Suprapubic skin (tissue), 3 donors: ENCODE data around the gene SDSL.

Experiments used
- EP300 ChIP-seq: sonication (generic); formaldehyde crosslinking; IDR thresholded peaks from one replicate; pipeline ENCODE4 v1.6.1; 2017; ENCODE audit warnings: antibody characterized with exemption
- TF ChIP-seq, protein P1 (sequence below), 2 donors: fragments of 200-600 bp in 1 of 2; fragments of 450-650 bp in 1 of 2; sonication (generic) in 1 of 2; IDR thresholded peaks; one replicate each; pipeline ENCODE4 v1.5.1; 2016 to 2019; ENCODE audit warnings: antibody characterized with exemption in 2 of 2, mild to moderate bottlenecking in 1 of 2, moderate library complexity in 1 of 2

DNA sequence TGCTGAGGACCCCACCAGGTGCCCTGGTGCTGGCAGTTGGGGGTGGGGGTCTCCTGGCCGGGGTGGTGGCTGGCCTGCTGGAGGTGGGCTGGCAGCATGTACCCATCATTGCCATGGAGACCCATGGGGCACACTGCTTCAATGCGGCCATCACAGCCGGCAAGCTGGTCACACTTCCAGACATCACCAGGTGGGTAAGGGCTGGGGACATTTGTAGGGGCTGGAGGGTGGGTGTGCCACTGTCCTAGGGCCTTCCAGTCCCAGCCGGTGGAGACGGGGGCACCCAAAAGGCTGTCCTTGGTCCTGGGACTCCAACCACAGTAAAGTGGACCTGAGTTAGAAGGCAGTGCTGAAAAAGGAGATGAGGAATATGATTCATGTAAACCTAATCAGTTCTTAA lies 13.2 kb downstream of the SDSL start:
- TF ChIP-seq, protein P1, sequence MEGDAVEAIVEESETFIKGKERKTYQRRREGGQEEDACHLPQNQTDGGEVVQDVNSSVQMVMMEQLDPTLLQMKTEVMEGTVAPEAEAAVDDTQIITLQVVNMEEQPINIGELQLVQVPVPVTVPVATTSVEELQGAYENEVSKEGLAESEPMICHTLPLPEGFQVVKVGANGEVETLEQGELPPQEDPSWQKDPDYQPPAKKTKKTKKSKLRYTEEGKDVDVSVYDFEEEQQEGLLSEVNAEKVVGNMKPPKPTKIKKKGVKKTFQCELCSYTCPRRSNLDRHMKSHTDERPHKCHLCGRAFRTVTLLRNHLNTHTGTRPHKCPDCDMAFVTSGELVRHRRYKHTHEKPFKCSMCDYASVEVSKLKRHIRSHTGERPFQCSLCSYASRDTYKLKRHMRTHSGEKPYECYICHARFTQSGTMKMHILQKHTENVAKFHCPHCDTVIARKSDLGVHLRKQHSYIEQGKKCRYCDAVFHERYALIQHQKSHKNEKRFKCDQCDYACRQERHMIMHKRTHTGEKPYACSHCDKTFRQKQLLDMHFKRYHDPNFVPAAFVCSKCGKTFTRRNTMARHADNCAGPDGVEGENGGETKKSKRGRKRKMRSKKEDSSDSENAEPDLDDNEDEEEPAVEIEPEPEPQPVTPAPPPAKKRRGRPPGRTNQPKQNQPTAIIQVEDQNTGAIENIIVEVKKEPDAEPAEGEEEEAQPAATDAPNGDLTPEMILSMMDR (IDR thresholded peaks at IDR 0.05): no peak
- no peak for TF ChIP-seq EP300
